Breast epithelium (tissue), 3 donors: ENCODE results near the gene ANKS1A.
"Not testable (repeated sequence)": the region's sequence is repeated elsewhere in the genome, so short reads cannot be mapped to it uniquely, and the experiment has no call there.

Experiments used
- CTCF ChIP-seq, 3 donors: fragments of 450-650 bp; IDR thresholded peaks; one replicate each; pipeline ENCODE4 v1.5.1; 2016 to 2017; ENCODE audit warnings: antibody characterized with exemption in 3 of 3, mild to moderate bottlenecking in 3 of 3, moderate library complexity in 3 of 3
- POLR2A ChIP-seq: fragments of 450-650 bp; IDR thresholded peaks from one replicate; pipeline ENCODE4 v1.6.1; 2016; ENCODE audit warnings: antibody characterized with exemption, mild to moderate bottlenecking, moderate library complexity

GRCh38 chr6:35138191-35138590 lies 249.1 kb downstream of the ANKS1A start:
- TF ChIP-seq CTCF (IDR thresholded peaks at IDR 0.05); POLR2A: not testable (repeated sequence)
